Measurements from ENCODE around the gene FXYD7.
"Not testable (repeated sequence)": the region's sequence is repeated elsewhere in the genome, so short reads cannot be mapped to it uniquely, and the experiment has no call there.

Gene FXYD7, protein sequence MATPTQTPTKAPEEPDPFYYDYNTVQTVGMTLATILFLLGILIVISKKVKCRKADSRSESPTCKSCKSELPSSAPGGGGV

DNA sequence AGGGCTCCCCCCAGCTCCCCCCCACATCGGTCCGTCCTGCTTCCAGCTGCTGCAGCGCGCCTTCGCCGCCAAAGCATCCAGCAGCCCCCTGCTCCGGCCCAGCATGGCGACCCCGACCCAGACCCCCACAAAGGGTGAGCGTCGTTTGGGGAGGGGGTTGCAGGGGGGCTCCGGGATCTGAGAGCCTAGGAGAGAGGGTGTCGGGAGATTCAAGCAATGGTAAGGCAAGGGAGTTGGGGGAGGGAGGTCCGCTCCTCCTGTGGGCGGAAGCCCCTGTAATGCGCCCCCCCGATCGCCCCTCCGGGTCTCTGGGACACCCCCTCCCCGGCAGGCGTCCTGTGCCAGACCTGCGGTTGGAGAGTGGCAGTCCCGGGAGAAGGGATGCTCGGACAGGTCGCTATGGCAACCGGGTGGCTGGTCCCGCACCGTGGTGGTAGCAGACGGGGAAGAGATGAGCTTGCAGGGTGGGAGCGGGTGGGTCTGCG is at the start of gene FXYD7:
Gene FXYD7, plus strand, starts transcription at position 25 of the 485 bp plus-strand sequence. Its CDS starts 79 bp downstream, at position 104.
- no peak for DNase-seq (ENCODE audit: low spot score)

DNA sequence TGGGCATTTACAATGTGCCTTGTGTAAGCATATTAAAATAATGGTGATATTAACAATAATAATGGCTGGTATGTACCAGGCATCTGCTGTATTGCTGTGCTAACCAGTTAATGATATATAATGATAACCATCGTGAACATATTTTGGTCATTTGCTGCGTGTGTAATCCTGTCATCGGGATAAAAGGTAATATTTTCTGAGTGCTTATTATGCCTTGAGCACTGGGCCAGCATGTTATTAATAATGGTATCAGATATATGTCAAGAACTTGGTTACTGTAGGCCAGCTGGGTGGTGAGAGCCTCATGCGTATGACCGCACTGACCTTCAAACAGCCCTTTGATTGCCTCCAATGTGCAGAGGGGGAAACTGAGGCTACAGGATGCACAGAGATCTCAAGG is 49.6 kb upstream of the FXYD7 start:
- DNase-seq (ENCODE audit: low spot score) = no peak

DNA sequence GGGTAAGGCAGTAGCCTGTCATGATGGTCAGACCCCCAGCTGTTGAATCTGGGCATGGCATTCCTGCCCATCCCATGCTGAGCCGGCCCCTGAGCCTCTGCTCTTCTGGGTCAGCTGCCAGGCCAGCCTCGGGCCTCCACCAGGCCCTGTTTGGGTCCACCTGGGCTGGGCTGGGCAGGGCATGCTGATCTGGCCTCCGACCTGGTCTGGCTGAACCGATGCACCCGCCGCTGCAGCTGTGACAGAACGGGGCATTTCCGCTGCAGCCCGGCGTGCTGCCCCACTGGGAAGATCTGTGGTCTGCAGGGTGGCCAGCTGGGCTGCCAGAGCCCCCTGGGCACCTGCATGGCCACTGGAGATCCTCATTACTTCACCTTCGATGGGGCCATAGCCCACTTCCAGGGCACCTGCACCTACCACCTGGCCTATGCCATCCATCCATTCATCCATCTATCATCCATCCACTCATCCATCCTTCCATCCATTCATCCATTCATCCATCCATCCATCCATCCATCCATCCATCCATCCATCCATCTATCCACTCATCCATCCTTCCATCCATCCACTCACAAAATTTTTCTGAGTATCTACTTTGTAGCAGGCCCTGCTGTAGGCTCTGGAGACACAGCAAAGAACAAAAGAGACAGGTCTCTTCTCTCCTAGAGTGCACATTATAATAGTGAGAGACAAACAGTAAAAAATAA is 49.0 kb upstream of the FXYD7 start:
- no peak for DNase-seq (ENCODE audit: low spot score)

DNA sequence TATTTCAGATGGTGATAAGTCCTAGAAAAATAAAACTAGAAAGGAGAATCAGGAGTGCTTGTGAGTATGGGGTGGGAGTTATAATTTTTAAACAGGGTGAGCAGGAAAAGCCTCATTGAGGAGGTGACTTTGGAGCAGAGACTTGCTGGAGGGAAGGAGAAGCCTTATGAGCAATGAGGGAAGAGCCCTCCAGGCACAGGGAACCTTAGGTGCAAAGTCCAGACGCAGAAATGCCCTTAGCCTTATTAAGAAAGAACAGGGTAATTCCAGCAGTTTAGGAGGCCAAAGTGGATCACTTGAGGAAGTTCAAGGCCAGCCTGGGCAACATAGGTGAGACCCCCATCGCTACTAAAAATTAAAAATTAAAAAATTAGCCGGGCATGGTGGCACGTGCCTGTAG is 48.4 kb upstream of the FXYD7 start:
- DNase-seq (ENCODE audit: low spot score) = no peak

DNA sequence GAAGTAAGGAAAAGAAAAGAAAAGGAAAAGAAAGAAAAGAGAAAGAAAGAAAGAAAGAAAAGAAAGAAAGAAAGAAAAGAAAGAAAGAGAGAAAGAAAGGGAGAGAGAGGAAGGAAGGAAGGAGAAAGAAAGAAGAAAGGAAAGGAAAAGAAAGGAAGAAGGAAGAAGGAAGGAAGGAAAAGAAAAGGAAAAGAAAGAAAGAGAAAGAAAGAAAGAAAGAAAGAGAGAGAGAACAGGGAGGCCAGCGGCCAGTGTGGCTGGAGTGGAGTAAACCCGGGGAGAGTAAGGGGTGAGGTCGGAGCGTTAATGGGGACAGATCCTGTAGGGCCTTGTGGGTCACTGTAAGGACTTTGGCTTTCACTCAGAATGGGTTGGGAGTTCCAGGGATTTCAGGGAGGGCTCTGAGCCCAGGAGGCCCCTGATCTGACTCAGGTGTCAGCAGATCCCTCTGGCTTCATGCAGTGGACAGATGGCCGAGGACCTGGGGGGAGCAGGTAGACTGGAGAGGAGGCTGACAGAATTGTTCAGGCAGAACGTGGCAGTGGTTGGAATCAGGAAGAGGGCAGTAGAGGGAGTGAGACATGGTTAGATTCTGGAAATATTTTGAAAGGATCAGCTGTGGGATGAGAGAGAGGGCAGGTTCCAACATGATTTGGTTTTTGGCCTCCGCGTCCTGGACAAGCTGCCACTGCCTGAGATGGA is 47.2 kb upstream of the FXYD7 start:
- no peak for DNase-seq (ENCODE audit: low spot score)

DNA sequence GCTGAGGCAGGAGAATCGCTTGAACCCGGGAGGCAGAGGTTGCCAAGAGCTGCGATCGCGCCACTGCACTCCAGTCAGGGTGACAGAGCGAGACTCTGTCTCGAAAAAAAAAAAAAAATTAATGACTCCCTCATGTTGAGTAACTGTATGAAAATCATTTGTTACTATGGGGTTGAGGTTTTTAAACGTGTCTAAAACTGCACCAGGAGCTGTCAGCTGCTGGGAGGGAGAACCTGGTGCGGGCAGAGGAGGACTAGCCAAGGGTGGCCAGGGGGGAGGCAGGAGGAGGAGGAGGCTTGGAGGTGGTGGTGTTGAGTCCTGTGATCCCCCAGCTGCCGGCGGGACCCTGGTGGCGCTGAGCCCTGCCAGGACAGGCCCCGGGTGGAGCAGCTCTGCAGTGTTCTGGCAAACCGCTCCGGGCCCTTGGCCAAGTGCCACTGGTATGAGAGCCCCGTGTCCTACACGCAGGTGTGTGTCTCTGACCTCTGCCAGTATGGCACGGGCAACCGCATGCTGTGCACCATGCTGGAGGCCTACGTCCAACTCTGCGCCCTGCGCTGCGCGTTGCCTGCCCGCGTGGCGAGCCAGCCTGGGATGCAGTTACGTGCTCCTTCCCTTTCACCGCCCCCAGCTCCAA is 44.5 kb upstream of the FXYD7 start:
- no peak for DNase-seq (ENCODE audit: low spot score)

DNA sequence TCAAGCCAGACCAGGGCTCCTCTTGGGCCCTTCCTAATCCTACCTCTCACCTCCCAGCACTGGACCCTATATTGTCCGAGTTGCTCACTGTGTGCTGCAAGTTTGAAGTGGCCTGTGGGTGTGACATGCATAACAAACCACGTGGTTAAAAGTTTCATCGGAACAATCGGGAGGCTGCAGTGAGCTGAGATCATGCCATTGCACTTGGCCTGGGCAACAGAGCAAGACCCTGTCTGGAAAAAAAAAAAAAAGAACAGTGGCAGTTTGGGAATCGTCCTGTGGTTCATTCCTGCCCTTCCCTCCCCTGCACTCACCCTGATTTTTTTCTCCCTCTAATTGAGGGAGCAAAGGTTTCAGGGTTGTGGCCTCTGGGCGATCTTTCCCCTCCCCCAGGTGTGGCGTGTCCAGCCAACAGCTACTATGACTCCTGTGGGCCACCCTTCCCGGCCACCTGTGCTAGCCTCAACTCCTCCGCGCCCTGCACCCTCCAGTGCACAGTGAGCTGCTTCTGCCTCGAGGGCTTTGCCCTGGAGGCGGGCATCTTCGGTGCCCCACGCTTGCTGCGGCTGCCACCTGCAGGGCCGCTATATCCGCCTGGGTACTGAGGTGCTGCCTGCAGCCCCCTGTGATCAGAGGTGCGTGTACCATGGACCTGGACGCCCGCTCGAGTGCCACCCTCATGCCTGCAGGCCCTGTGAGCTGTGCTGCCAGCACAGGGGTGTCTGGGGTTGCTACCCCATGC is 43.7 kb upstream of the FXYD7 start:
- no peak for DNase-seq (ENCODE audit: low spot score)

DNA sequence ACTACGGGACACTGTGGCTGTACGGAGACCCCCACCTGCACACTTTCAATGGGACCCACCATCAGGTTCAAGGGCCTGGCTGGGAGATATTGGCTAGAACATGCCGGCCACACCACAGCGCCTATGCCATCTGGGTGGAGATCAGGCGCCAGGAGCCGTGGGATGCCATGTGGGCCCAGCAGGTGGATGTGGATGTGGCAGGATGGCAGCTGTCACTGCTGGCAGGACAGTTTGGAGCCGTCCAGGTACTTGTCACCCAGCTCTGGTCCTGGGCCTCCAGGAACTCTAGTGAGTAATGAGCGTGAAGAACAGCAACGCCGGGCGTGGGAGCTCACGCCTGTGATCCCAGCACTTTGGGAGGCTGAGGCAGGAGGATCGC is 43.2 kb upstream of the FXYD7 start:
- DNase-seq (ENCODE audit: low spot score) = no peak

DNA sequence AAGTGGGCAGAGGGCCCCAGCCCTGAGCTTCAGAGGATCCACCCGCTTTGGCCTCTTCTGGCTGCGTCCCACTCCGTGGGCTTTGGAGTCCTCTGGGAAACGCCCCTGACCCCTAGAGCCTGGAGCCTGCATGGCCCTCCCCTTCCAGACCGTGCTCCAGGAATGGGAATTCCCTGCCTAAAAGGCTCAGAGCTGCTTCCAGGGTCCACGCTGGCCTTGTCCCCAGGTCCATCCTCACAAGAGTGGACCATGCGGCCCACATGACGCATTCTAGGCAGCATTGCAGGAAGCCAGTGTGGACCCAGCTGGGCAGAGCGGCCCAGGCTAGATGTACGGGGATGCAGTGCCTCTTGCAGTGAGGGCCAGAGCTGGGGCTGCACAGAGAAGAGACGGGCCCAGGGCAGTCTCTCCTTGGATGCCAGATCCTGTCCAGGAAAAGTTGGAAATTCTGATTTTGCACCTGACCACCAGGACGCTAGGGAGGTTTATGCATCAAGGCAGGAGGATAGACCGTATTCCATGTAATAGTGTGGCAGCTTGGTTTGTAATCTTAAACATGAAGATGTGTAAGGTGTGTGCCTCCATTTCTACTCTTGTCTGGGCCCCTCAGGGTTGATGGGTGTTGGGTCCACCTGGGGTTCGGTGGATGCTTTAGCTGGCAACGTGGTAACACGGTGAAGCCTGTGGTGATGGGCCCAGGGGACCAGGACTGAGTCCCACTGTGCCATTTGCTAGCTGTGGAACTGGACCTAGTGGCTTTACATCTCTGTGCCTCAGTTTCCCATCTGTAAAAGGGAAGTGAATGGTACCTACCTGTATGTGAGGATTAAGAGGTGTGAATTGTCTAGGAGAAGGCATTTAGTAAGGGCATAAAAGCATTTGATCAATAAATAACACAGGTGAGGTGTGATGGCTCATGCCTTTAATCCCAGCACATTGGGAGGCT is 42.2 kb upstream of the FXYD7 start:
- DNase-seq (ENCODE audit: low spot score) = no peak

DNA sequence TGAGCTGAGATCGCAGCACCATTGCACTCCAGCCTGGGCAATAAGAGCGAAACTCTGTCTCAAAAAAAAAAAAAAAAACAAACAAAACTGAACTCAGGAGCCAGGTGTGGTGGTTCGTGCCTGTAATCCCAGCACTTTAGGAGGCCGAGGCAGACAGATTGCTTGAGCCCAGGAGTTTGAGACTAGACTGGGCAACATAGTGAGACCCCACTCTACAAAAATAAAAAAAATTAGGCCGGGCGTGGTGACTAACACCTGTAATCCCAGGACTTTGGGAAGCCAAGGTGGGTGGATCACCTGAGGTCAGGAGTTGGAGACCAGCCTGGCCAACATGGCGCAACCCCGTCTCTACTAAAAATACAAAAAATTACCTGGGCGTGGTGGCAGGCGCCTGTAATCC is 41.1 kb upstream of the FXYD7 start:
- DNase-seq (ENCODE audit: low spot score) = not testable (repeated sequence)

DNA sequence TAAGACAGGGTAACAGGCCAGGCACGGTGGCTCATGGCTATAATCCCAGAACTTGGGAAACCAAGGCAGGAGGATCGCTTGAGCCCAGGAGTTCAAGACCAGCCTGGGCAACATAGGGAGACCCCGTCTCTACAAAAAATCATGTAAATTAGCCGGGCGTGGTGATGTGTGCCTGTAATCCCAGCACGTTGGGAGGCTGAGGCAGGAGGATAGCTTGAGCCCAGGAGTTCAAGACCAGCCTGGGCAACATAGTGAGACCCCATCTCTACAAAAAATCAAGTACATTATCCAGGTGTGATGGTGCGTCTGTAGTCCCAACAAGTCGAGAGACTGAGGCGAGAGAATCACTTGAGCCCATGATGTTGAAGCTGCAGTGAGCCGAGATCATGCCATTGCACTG is 39.4 kb upstream of the FXYD7 start:
- not testable (repeated sequence) for DNase-seq (ENCODE audit: low spot score)

DNA sequence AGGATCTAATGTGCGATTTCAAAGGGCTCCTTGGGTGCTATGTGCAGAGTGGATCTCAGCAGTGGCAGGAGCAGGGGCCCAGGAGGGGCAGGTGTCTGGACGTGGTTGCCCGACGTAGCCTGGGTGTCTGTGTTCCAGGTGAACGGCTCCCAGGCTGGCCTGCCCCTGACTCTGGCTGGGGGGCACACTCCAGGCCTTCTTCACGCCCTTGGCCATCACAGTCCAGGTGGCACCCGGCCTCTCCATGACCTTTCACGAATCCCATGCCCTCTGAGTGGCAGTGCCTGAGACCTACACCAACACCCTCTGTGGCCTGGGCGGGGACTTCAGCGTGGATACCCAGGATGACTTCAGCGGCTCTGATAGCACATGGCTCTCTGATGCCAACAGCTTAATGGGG is 38.7 kb upstream of the FXYD7 start:
- DNase-seq (ENCODE audit: low spot score) = no peak

DNA sequence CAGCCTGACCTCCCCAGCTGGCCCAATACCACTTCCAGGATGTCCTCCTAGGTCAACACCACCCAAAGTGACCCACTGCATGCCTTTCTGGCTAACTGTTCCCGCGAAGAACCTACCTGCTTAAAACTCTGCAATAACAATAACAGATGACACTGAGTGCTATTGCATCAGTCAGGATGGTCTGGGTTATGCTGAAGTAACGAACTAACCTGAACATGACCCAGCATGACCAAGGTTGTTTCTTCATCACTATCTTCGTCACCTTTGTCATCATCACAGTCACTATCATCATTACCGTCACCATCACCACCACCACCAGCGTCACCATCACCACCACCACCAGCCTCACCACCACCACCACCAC is 38.0 kb upstream of the FXYD7 start:
- no peak for DNase-seq (ENCODE audit: low spot score)

DNA sequence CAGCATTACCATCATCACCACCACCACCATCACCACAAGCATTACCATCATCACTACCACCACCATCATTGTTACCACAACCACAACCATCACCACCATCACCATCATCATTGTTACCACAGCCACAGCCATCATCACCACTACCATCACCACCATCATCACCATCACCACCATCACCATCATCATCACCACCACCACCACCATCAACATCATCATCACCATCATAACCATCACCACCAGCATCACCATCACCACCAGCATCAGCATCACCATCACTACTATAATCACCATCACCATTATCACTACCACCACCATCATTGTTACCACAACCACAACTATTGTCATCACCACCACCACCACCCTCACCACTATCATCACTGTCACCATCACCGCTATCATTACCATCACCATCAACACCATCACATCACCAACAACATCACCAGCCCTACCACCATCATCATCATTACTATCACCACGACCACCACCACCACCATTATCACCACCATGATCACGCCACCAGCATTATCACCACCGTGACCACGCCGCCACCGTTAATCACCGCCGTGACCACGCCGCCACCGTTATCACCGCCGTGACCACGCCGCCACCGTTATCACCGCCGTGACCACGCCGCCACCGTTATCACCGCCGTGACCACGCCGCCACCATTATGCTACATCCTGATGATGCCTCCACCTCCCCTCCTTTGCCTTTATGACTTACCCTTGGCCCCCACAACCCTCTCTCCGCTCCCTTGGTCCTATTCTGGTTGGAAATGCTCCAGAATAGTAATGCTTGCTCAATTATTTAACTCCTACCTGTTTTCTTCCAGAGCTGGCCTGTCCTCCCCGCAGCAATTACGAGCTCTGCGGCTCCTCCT is 37.4 kb upstream of the FXYD7 start:
- no peak for DNase-seq (ENCODE audit: low spot score)

DNA sequence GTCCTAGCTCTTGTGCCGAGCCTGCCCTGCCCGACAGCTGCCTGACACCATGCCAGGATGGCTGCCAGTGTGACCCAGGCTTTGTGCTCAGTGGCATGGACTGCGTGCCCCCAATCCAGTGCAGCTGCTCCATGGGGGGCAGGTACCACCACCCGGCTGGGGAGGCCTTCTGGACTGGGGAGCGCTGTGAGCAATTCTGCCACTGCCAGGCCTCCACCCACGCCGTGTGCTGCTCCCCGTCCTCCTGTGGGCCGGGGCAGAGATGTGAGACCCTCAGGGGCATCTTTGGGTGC is 36.8 kb upstream of the FXYD7 start:
- DNase-seq (ENCODE audit: low spot score) = no peak

DNA sequence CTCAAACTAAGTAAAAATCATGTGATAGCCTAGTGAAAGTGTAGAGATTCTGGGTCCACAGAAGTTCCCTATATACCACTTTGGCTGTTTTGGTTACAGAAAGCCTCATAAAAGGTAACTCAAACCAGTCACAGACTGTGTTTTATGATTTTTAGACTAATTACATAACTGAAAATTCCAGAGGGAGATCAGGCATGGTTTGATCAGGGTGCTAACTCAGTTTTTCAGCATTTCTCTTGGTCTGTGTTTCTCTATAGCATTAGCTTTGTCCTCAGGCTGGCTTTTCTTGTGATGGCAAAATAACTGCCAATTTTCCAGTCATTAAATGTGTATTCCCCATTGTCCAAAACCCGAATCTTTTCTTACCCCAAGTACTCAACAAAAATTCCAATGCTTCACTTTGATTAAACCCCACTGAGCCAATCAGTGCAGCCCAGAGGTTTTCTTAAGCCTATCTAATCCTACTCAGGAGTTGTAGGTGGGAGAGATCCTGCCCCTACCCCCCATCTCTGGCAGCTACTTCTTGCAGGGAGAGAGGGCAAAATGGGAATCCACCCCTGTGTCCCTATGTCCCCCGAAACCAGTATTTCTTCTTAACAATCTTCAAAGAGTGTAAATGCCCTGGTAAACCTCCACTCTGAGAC is 36.0 kb upstream of the FXYD7 start:
- no peak for DNase-seq (ENCODE audit: low spot score)

DNA sequence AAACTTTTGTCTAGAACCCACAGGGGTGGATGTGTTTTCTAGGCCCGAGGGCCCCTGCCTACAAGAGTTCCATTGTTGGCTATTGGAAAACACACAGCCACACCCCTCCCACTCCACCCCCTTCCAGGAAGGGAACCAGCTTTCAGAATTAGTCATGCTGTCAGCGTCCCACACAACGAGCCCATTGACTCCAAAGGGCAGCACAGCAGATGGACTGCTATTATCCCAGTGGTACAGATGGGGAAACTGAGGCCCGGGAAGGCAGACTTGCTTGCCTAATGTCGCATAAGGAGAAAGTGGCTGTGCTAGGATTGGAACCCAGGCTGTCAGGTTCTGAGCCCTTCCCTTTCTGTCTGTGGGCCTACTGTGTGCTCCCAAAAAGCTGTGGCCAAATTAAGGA is 35.5 kb upstream of the FXYD7 start:
- DNase-seq (ENCODE audit: low spot score) = no peak

DNA sequence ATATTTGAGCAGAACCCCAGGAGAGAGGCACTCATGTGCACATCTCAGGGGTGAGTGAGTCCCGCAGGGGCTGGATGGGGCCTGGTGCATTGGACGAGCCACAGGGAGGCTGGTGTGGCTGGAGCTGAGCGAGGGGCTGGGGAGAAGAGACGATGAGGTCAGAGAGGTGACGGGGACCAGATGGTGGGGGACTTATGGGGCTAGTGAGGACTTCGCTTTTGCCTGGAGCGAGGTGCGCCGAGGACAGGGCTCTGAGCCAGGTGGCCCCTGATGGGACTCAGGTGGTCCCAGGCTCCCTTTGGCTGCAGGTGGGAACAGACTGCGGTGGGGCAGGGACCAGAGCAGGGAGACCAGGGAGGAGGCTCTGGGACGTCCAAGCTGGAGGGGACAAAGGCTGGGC is 34.3 kb upstream of the FXYD7 start:
- DNase-seq (ENCODE audit: low spot score) = no peak

DNA sequence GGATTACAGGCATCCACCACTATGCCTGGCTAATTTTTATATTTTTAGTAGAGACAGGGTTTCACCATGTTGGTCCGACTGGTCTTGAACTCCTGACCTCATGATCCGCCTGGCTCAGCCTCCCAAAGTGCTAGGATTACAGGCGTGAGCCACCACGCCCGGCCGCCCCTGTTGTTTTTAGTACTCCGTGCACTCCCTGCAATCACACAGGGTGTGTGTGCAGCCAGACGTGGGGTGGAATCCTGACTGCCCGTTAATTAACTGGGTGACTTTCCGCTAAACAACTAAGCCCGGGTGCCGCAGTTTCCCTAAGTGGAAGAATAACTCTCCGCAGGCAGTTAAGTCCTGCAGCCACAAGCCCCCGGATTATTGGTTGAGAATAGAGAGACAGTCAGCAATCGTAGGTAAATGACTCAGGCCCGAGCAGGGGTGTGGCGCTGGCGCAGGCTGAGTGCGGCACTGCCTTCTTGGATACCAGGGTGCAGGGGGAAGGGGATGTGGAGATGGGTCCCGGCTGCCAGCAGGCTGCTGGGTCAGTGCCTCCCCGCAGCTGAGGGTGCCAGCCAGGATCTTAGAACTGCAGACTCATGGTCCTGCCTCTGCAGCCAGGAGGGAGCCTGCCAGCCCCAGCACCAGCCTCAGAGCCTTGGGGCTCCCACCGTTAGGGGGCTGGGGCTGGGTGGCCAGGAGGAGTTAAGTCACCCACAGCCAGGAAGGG is 33.5 kb upstream of the FXYD7 start:
- DNase-seq (ENCODE audit: low spot score) = no peak
